HepG2 (cell line): ENCODE measurements around the gene CCDC18. TPM values are rescaled to one million over a fixed set of nuclear protein-coding genes. Genes with fewer than 3 reads are reported as not detected.

Source experiments
- ATAC-seq: fragments of 200-7000 bp; cut with Tn5 transposase; 3 replicates; pipeline ENCODE4 v1.9.1; 2020; ENCODE audit warnings: mild to moderate bottlenecking, moderate library complexity
- BruUV-seq: library from RNA; stranded (reverse); fragments of 400-500 nt; replicated peaks from 2 replicates; lab custom pipeline; 2021; lab: Mats Ljungman, UMichigan
- CTCF ChIA-PET: fragments of 300-600 bp; formaldehyde crosslinking; extraction: SDS; loops from one replicate; lab custom pipeline; 2021; ENCODE audit warnings: low total read pairs, inconsistent platforms, low intra/inter-chr PET ratio; lab: Yijun Ruan, JAX
- POLR2A ChIA-PET: fragments of 350-600 bp; sonication (Branson Sonifier 250); formaldehyde crosslinking; loops from one replicate; lab custom pipeline; 2020; ENCODE audit warnings: antibody characterized with exemption, inconsistent platforms; lab: Yijun Ruan, JAX
- DNase-seq: peaks from one replicate; pipeline ENCODE4 v3.0.0-alpha.2; 2015; ENCODE audit warnings: low spot score
- FAIRE-seq: peaks from 3 replicates; lab custom pipeline; 2011; peaks lifted over from hg19 to GRCh38; lab: Jason Lieb, UNC
- H2AFZ ChIP-seq: one replicate; pipeline ENCODE4 v1.6.1; 2011; ENCODE audit warnings: low read length, inconsistent platforms
- H3K27ac ChIP-seq: fragments of 300-600 bp; 3 replicates; pipeline ENCODE4 v1.8.0; 2011; ENCODE audit warnings: mixed run types, mild to moderate bottlenecking, mixed read lengths, low read length, inconsistent platforms; ENCODE audit not compliant: insufficient read depth; ENCODE audit errors: extremely low read length
- H3K27me3 ChIP-seq, 2 experiments: fragments of 200-600 bp in 1 of 2; 2 replicates in 1 of 2; 3 replicates in 1 of 2; pipeline versions ENCODE4 v1.6.0 to v1.8.0; 2011; ENCODE audit warnings: low read length in 2 of 2, mild to moderate bottlenecking in 2 of 2, moderate library complexity in 2 of 2, inconsistent platforms in 1 of 2; ENCODE audit not compliant: insufficient read depth in 2 of 2, control insufficient read depth in 1 of 2
- H3K36me3 ChIP-seq, 2 experiments: fragments of 200-600 bp in 1 of 2; replicated peaks in 1 of 2; 2 replicates in 1 of 2; 3 replicates in 1 of 2; pipeline versions ENCODE4 v1.5.1 to v1.8.0; 2011; ENCODE audit warnings: low read length in 2 of 2, inconsistent platforms in 1 of 2; ENCODE audit not compliant: insufficient read depth in 2 of 2, control insufficient read depth in 1 of 2
- H3K4me1 ChIP-seq: 2 replicates; pipeline ENCODE4 v1.5.1; 2012; ENCODE audit warnings: low read length, inconsistent platforms; ENCODE audit not compliant: insufficient read depth
- H3K4me2 ChIP-seq: 2 replicates; pipeline ENCODE4 v1.6.0; 2011; ENCODE audit warnings: low read depth, low read length, inconsistent platforms
- H3K4me3 ChIP-seq, 3 experiments: fragments of 200-600 bp in 1 of 3; sonication (generic), shearing (Covaris generic) in 1 of 3; replicated peaks in 1 of 3; 2 replicates each; pipeline ENCODE4 v1.5.1; 2011 to 2016; ENCODE audit warnings: low read length in 3 of 3, inconsistent platforms in 2 of 3, low read depth in 2 of 3, mild to moderate bottlenecking in 2 of 3, control low read depth in 1 of 3, mixed read lengths in 1 of 3; ENCODE audit not compliant: insufficient read depth in 1 of 3
- H3K79me2 ChIP-seq: one replicate; pipeline ENCODE4 v1.6.1; 2011; ENCODE audit warnings: low read length, inconsistent platforms; ENCODE audit not compliant: insufficient read depth
- H3K9ac ChIP-seq: 2 replicates; pipeline ENCODE4 v1.6.0; 2011; ENCODE audit warnings: mild to moderate bottlenecking, low read depth, low read length, inconsistent platforms; ENCODE audit not compliant: insufficient read depth
- H3K9me3 ChIP-seq: 2 replicates; pipeline ENCODE4 v1.5.1; 2012; ENCODE audit warnings: mild to moderate bottlenecking, low read length
- H4K20me1 ChIP-seq: 2 replicates; pipeline ENCODE4 v1.6.0; 2011; ENCODE audit warnings: inconsistent platforms, mild to moderate bottlenecking, low read length, moderate library complexity; ENCODE audit not compliant: insufficient read depth
- ATF7 ChIP-seq, 2 experiments: fragments of 450-650 bp in 1 of 2; sonication (generic) in 1 of 2; formaldehyde crosslinking in 1 of 2; IDR thresholded peaks; 2 replicates each; pipeline versions ENCODE4 v1.4.0 to v1.6.1; 2016 to 2020; ENCODE audit warnings: antibody characterized with exemption in 1 of 2, mild to moderate bottlenecking in 1 of 2, missing genetic modification reagents in 1 of 2
- BCL6 ChIP-seq: IDR thresholded peaks from 2 replicates; pipeline ENCODE4 v1.6.1; 2016; ENCODE audit warnings: missing genetic modification reagents, missing compliant biosample characterization
- CEBPB ChIP-seq: IDR thresholded peaks from 2 replicates; pipeline ENCODE4 v1.6.1; 2011; ENCODE audit warnings: low read depth, low read length, improper control_type of control experiment, borderline replicate concordance
- ETV6 ChIP-seq: sonication (generic); formaldehyde crosslinking; conservative IDR thresholded peaks from 2 replicates; pipeline ENCODE4 v1.4.0; 2020; ENCODE audit warnings: missing genetic modification reagents
- GABPA ChIP-seq, 2 experiments: IDR thresholded peaks; 2 replicates each; pipeline ENCODE4 v1.6.1; 2011 to 2016; ENCODE audit warnings: low read depth in 2 of 2, low read length in 1 of 2, missing biosample characterization in 1 of 2, missing genetic modification characterization in 1 of 2
- MAFF ChIP-seq: IDR thresholded peaks from 2 replicates; pipeline ENCODE4 v1.6.1; 2011; ENCODE audit warnings: low read depth, low read length, improper control_type of control experiment
- SP5 ChIP-seq: IDR thresholded peaks from 2 replicates; pipeline ENCODE4 v1.6.1; 2016; ENCODE audit warnings: low read depth, borderline replicate concordance
- ZBTB14 ChIP-seq: sonication (generic); formaldehyde crosslinking; IDR thresholded peaks from 2 replicates; pipeline ENCODE4 v1.4.0; 2020; ENCODE audit warnings: missing genetic modification reagents
- ZNF274 ChIP-seq: sonication (generic); formaldehyde crosslinking; IDR thresholded peaks from 2 replicates; pipeline ENCODE4 v1.5.1; 2020; ENCODE audit warnings: mild to moderate bottlenecking, missing genetic modification reagents
- ZNF460 ChIP-seq: sonication (generic); formaldehyde crosslinking; IDR thresholded peaks from 2 replicates; pipeline ENCODE4 v1.5.1; 2020; ENCODE audit warnings: missing genetic modification reagents, mild to moderate bottlenecking, borderline replicate concordance
- ZNF513 ChIP-seq: sonication (generic); formaldehyde crosslinking; conservative IDR thresholded peaks from 2 replicates; pipeline ENCODE4 v1.5.0; 2020; ENCODE audit warnings: missing genetic modification reagents
- ZSCAN5A ChIP-seq: sonication (generic); formaldehyde crosslinking; IDR thresholded peaks from 2 replicates; pipeline ENCODE4 v1.8.0; 2022; ENCODE audit warnings: mild to moderate bottlenecking, missing genetic modification reagents, borderline replicate concordance
- WGBS: methylation state at CpG from one replicate; pipeline ENCODE4 v1.1.6; 2017; ENCODE audit warnings: low lambda C conversion rate; 5-methylcytosine and 5-hydroxymethylcytosine counted together
- in situ Hi-C: cut with HindIII; loops from 2 replicates; pipeline ENCODE4 v1.10.0; 2017; ENCODE audit warnings: low pct_unique_long_range_greater_than_20kb; ENCODE audit not compliant: extremely low pct_ligation_motif_present
- intact Hi-C: fragments of 100-400 bp; cut with micrococcal nuclease; formaldehyde crosslinking; loops from one replicate; pipeline ENCODE4 v1.10.0; 2022; ENCODE audit not compliant: unreplicated experiment
- polyA plus RNA-seq, 8 experiments: library from polyadenylated mRNA; depleted of rRNA in 3 of 8; stranded (reverse) in 7 of 8; unstranded in 1 of 8; fragments of >200 nt; fragmentation: Illumina TruSeq in 4 of 8; extraction: Trizol in 4 of 8; gene quantifications; 2 replicates each; pipeline versions ENCODE4 v1.2.1 to v1.2.3, GENCODE V29; 2011 to 2016; ENCODE audit warnings: low read depth in 4 of 8, missing spikeins in 1 of 8, mixed read lengths in 1 of 8; ENCODE audit not compliant: insufficient read depth in 1 of 8
- total RNA-seq, 5 experiments: library from RNA; depleted of rRNA; stranded (reverse); fragments of >200 nt; fragmentation: Illumina TruSeq; extraction: Trizol; gene quantifications; 2 replicates each; pipeline ENCODE4 v1.2.3, GENCODE V29; 2016; ENCODE audit warnings: low read depth in 1 of 5

CCDC18 gene
- total and polyA plus RNA-seq, 2 of the 13 experiments (the other 11 are each of a cell fraction or from before 2014, with no cell fraction given), result 1.9 to 18.4 TPM

- no peaks in the 10 kb centered on the region for H3K9me3 ChIP-seq
- 0 out of 2 replicates have a peak, but pooled peaks have one; percentile 16 for TF ChIP-seq CEBPB
- TF ChIP-seq ATF7 (IDR thresholded peaks at IDR 0.05), result peak; percentile 6; the same call in 1 of the 2 replicates
- TF ChIP-seq ATF7 (CRISPR knock-in tag; IDR thresholded peaks at IDR 0.05), result no peak
- TF ChIP-seq BCL6 (CRISPR knock-in tag), result no peak
- H2AFZ ChIP-seq, result no peak overlapping the region
- ChIA-PET CTCF (no interaction called here), POLR2A (no interaction called here)
- H3K79me2 ChIP-seq, result no peaks in the 10 kb centered on the region
- ATAC-seq (no peak), FAIRE-seq (no peak), DNase-seq (no peak)
- H3K4me1 ChIP-seq, result peaks cover 33% of the 10 kb centered on the region
- peak overlapping the region; percentile 20 for H3K27ac ChIP-seq
- BruUV-seq, result no TSS peak
- H3K4me3 ChIP-seq, result no peak overlapping the region
- in situ Hi-C loops, result no loop called here
- intact Hi-C loops, result no loop called here
- H3K36me3 ChIP-seq, result peaks cover 0 to 6% of the 10 kb centered on the region in 2 experiments; a peak in 1 of 5 replicates
- H3K27me3 ChIP-seq, result no peaks in the 10 kb centered on the region
- no peak overlapping the region for H3K4me2 ChIP-seq
- 76% methylated on average over 6 of the region's 6 CpGs for WGBS
- no peak overlapping the region for H3K9ac ChIP-seq
- no peaks in the 10 kb centered on the region for H4K20me1 ChIP-seq
Measured at GRCh38 chr1:93205892-93206566, 25.5 kb downstream of the CCDC18 start.

GRCh38 chr1:93206567-93206954 lies 26.0 kb downstream of the CCDC18 start:
- ATAC-seq (no peak), FAIRE-seq (no peak), DNase-seq (no peak)
- H3K79me2 ChIP-seq, result no peaks in the 10 kb centered on the region
- in situ Hi-C loops, result no loop called here
- ChIA-PET CTCF (no interaction called here), POLR2A (no interaction called here)
- no peak overlapping the region for H3K9ac ChIP-seq
- no TSS peak for BruUV-seq
- H2AFZ ChIP-seq, result no peak overlapping the region
- H3K4me2 ChIP-seq, result no peak overlapping the region
- H4K20me1 ChIP-seq, result no peaks in the 10 kb centered on the region
- intact Hi-C loops, result no loop called here
- H3K27ac ChIP-seq, result no peak overlapping the region
- peaks cover 0 to 6% of the 10 kb centered on the region in 2 experiments; a peak in 2 of 5 replicates for H3K36me3 ChIP-seq
- H3K27me3 ChIP-seq, result no peaks in the 10 kb centered on the region
- H3K4me1 ChIP-seq, result peaks cover 28% of the 10 kb centered on the region
- H3K4me3 ChIP-seq, result no peak overlapping the region
- no peaks in the 10 kb centered on the region for H3K9me3 ChIP-seq
- TF ChIP-seq SP5 (CRISPR knock-in tag), result no peak
- TF ChIP-seq ZNF274, result no peak
- no peak for TF ChIP-seq GABPA (IDR thresholded peaks at IDR 0.05; ENCODE audit: low read depth, low read length)
- no peak for TF ChIP-seq GABPA (CRISPR knock-in tag; IDR thresholded peaks at IDR 0.05; ENCODE audit: low read depth)
- TF ChIP-seq ZNF513 (CRISPR knock-in tag), result no peak
- no peak for TF ChIP-seq ETV6 (CRISPR knock-in tag)
- peak; percentile 63 for TF ChIP-seq MAFF
- TF ChIP-seq ZNF460 (CRISPR knock-in tag), result no peak
- no peak for TF ChIP-seq ZBTB14 (CRISPR knock-in tag)
- TF ChIP-seq ZSCAN5A (CRISPR knock-in tag), result no peak
